ENCODE data around the gene HSD17B1.
A peak's percentile ranks its signal among the peaks of the same experiment; 100 is the strongest.

Gene HSD17B1

DNA sequence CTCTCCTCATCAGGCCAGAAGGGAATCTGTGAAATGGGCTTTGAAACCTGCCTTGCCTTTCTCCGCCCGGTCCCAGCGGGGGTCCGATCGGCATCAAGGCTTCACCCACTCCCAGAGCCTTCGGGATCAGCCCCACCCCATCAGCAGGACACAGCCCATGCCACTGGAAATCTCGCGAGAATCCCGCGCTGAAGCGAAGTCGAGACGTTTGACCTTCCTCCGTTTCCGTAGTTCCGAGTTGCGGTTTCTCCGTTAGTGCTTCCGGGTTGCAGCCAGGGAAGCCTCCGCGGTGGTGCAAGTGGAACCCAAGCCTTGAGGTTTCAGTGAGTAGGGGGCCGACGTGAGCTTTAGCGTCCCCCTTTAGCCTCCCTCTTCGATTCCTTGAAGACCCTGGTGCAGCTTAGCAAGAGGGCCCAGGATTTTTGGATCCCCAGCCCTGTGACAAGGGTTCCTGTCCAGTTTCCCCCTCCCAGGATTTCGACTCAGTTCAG lies 9.2 kb downstream of the HSD17B1 start, which contains the start of gene COASY:
COASY (plus strand) TSS at position 252 of the 491 bp plus-strand sequence. CDS start 475 bp downstream, outside the sequence.
- WGBS, 2 experiments (ENCODE audit: insufficient coverage in 2 of 2) = 0 to 1% methylated on average over 26 of the region's 26 CpGs

DNA sequence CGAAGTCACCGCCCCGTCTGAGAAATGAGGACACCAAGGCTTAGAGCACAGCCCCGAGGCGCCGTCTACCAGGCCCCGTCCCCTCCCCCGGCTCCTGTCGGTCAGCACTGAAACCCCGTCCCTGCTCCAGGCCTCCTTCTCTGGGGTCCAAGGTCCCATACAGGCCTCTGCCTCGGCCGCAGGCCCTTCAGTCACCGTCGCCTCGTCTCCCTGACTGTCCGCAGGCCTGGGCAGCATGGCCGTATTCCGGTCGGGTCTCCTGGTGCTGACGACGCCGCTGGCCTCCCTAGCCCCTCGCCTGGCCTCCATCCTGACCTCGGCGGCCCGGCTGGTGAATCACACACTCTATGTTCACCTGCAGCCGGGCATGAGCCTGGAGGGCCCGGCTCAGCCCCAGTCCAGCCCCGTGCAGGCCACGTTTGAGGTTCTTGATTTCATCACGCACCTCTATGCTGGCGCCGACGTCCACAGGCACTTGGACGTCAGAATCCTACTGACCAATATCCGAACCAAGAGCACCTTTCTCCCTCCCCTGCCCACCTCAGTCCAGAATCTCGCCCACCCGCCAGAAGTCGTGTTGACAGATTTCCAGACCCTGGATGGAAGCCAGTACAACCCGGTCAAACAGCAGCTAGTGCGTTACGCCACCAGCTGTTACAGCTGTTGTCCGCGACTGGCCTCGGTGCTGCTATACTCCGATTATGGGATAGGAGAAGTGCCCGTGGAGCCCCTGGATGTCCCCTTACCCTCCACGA lies 9.8 kb downstream of the HSD17B1 start:
- peak overlapping the region; percentile 71 for H3K27ac ChIP-seq (ENCODE audit: low read depth, low read length, severe bottlenecking)
- peak overlapping the region; percentile 87 for H3K4me3 ChIP-seq (ENCODE audit: extremely low read depth, insufficient read depth, low read length, poor library complexity, severe bottlenecking)
- 24 to 26% methylated on average over 44 to 48 of the region's 48 CpGs for WGBS, 2 experiments (ENCODE audit: insufficient coverage in 2 of 2)
- H3K9me3 ChIP-seq (ENCODE audit: control insufficient read depth, low read length) = no peaks in the 10 kb centered on the region
- peaks cover 19% of the 10 kb centered on the region for H3K4me1 ChIP-seq (ENCODE audit: control insufficient read depth, insufficient read depth, low read length, poor library complexity, severe bottlenecking)
- peaks cover 33% of the 10 kb centered on the region for H3K36me3 ChIP-seq (ENCODE audit: control insufficient read depth, insufficient read depth, low read length)

More for the DNA sequence above, 9.2 kb downstream of the HSD17B1 start, which contains the start of gene COASY:
- Histone ChIP-seq H3K27ac (ENCODE audit: low read depth, low read length, severe bottlenecking) (peak within 1 kb of the TSS; percentile 71), H3K9me3 (ENCODE audit: control insufficient read depth, low read length) (no peaks in the 10 kb centered on the region), H3K4me1 (ENCODE audit: control insufficient read depth, insufficient read depth, low read length, poor library complexity, severe bottlenecking) (peaks cover 19% of the 10 kb centered on the region), H3K36me3 (ENCODE audit: control insufficient read depth, insufficient read depth, low read length) (peaks cover 33% of the 10 kb centered on the region), H3K4me3 (ENCODE audit: extremely low read depth, insufficient read depth, low read length, poor library complexity, severe bottlenecking) (peak within 1 kb of the TSS; percentile 87)

GRCh38 chr17:42563143-42563509 lies 10.4 kb downstream of the HSD17B1 start:
- H3K4me1 ChIP-seq (ENCODE audit: control insufficient read depth, insufficient read depth, low read length, poor library complexity, severe bottlenecking) = peaks cover 19% of the 10 kb centered on the region
- no peaks in the 10 kb centered on the region for H3K9me3 ChIP-seq (ENCODE audit: control insufficient read depth, low read length)
- no peak overlapping the region for H3K27ac ChIP-seq (ENCODE audit: low read depth, low read length, severe bottlenecking)
- WGBS, 2 experiments (ENCODE audit: insufficient coverage in 2 of 2) = 89 to 94% methylated on average over 11 to 13 of the region's 14 CpGs
- peaks cover 33% of the 10 kb centered on the region for H3K36me3 ChIP-seq (ENCODE audit: control insufficient read depth, insufficient read depth, low read length)
- peak overlapping the region; percentile 87 for H3K4me3 ChIP-seq (ENCODE audit: extremely low read depth, insufficient read depth, low read length, poor library complexity, severe bottlenecking)

GRCh38 chr17:42563543-42563942 lies 10.8 kb downstream of the HSD17B1 start:
- H3K9me3 ChIP-seq (ENCODE audit: control insufficient read depth, low read length) = no peaks in the 10 kb centered on the region
- no peak overlapping the region for H3K27ac ChIP-seq (ENCODE audit: low read depth, low read length, severe bottlenecking)
- H3K4me1 ChIP-seq (ENCODE audit: control insufficient read depth, insufficient read depth, low read length, poor library complexity, severe bottlenecking) = peaks cover 19% of the 10 kb centered on the region
- 86 to 100% methylated on average over 1 of the region's 1 CpG for WGBS, 2 experiments (ENCODE audit: insufficient coverage in 2 of 2)
- peaks cover 37% of the 10 kb centered on the region for H3K36me3 ChIP-seq (ENCODE audit: control insufficient read depth, insufficient read depth, low read length)
- H3K4me3 ChIP-seq (ENCODE audit: extremely low read depth, insufficient read depth, low read length, poor library complexity, severe bottlenecking) = peak overlapping the region; percentile 87

DNA sequence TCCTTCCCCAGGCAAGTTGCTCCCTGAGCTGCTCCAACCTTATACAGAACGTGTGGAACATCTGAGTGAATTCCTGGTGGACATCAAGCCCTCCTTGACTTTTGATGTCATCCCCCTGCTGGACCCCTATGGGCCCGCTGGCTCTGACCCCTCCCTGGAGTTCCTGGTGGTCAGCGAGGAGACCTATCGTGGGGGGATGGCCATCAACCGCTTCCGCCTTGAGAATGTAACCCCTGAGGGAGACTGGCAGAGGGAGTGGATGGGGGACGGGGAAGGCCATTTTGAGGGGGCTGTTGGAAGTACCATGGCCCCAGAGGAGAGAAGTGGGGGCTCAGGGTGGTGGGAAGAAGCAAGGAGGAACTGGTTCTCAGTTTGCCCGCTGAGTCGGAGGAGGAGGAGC lies 11.2 kb downstream of the HSD17B1 start:
- H3K27ac ChIP-seq (ENCODE audit: low read depth, low read length, severe bottlenecking) = no peak overlapping the region
- 88 to 98% methylated on average over 5 to 7 of the region's 9 CpGs for WGBS, 2 experiments (ENCODE audit: insufficient coverage in 2 of 2)
- no peaks in the 10 kb centered on the region for H3K9me3 ChIP-seq (ENCODE audit: control insufficient read depth, low read length)
- peaks cover 19% of the 10 kb centered on the region for H3K4me1 ChIP-seq (ENCODE audit: control insufficient read depth, insufficient read depth, low read length, poor library complexity, severe bottlenecking)
- no peak overlapping the region for H3K4me3 ChIP-seq (ENCODE audit: extremely low read depth, insufficient read depth, low read length, poor library complexity, severe bottlenecking)
- peaks cover 41% of the 10 kb centered on the region for H3K36me3 ChIP-seq (ENCODE audit: control insufficient read depth, insufficient read depth, low read length)

DNA sequence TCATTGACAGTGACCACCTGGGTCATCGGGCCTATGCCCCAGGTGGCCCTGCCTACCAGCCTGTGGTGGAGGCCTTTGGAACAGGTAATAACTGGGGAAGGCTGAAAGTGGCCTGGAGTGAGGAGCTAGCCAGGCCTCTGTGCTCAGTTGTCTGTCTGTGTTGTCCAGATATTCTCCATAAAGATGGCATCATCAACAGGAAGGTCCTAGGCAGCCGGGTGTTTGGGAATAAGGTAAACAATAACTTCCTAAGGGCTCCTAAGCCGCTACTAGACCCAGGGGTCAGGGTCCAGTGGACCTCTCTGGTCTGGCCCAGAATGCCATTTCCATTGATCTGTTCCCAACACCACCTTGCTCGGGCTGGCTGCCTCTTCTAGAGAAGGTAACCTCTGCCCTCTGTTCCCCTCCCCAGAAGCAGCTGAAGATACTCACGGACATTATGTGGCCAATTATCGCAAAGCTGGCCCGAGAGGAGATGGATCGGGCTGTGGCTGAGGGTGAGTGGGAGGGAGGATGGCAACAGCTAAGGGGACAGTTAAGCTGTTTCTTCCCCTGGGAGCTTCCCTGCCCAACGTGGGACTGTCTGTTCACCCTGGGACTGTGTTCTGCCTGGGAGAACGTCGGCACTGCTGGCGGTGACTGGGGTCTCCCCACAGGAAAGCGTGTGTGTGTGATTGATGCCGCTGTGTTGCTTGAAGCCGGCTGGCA lies 12.2 kb downstream of the HSD17B1 start:
- no peaks in the 10 kb centered on the region for H3K9me3 ChIP-seq (ENCODE audit: control insufficient read depth, low read length)
- peaks cover 51% of the 10 kb centered on the region for H3K36me3 ChIP-seq (ENCODE audit: control insufficient read depth, insufficient read depth, low read length)
- no peak overlapping the region for H3K4me3 ChIP-seq (ENCODE audit: extremely low read depth, insufficient read depth, low read length, poor library complexity, severe bottlenecking)
- peaks cover 19% of the 10 kb centered on the region for H3K4me1 ChIP-seq (ENCODE audit: control insufficient read depth, insufficient read depth, low read length, poor library complexity, severe bottlenecking)
- H3K27ac ChIP-seq (ENCODE audit: low read depth, low read length, severe bottlenecking) = no peak overlapping the region
- 96 to 99% methylated on average over 9 to 14 of the region's 15 CpGs for WGBS, 2 experiments (ENCODE audit: insufficient coverage in 2 of 2)

- no peak overlapping the region for H3K27ac ChIP-seq (ENCODE audit: low read depth, low read length, severe bottlenecking)
- H3K4me1 ChIP-seq (ENCODE audit: control insufficient read depth, insufficient read depth, low read length, poor library complexity, severe bottlenecking) = peaks cover 19% of the 10 kb centered on the region
- peaks cover 58% of the 10 kb centered on the region for H3K36me3 ChIP-seq (ENCODE audit: control insufficient read depth, insufficient read depth, low read length)
- 91 to 98% methylated on average over 12 of the region's 16 CpGs for WGBS, 2 experiments (ENCODE audit: insufficient coverage in 2 of 2)
- H3K9me3 ChIP-seq (ENCODE audit: control insufficient read depth, low read length) = no peaks in the 10 kb centered on the region
- H3K4me3 ChIP-seq (ENCODE audit: extremely low read depth, insufficient read depth, low read length, poor library complexity, severe bottlenecking) = no peak overlapping the region
Measured at GRCh38 chr17:42565523-42566214, 12.9 kb downstream of the HSD17B1 start.

GRCh38 chr17:42566215-42566882 lies 13.6 kb downstream of the HSD17B1 start:
- Histone ChIP-seq H3K27ac (ENCODE audit: low read depth, low read length, severe bottlenecking) (peak overlapping the region; percentile 69), H3K4me1 (ENCODE audit: control insufficient read depth, insufficient read depth, low read length, poor library complexity, severe bottlenecking) (peaks cover 19% of the 10 kb centered on the region), H3K4me3 (ENCODE audit: extremely low read depth, insufficient read depth, low read length, poor library complexity, severe bottlenecking) (peak overlapping the region; percentile 83), H3K9me3 (ENCODE audit: control insufficient read depth, low read length) (no peaks in the 10 kb centered on the region), H3K36me3 (ENCODE audit: control insufficient read depth, insufficient read depth, low read length) (peaks cover 64% of the 10 kb centered on the region)
- 56 to 67% methylated on average over 19 to 27 of the region's 28 CpGs for WGBS, 2 experiments (ENCODE audit: insufficient coverage in 2 of 2)

- H3K27ac ChIP-seq (ENCODE audit: low read depth, low read length, severe bottlenecking) = peak within 1 kb of the TSS; percentile 69
- peaks cover 71% of the 10 kb centered on the region for H3K36me3 ChIP-seq (ENCODE audit: control insufficient read depth, insufficient read depth, low read length)
- WGBS, 2 experiments (ENCODE audit: insufficient coverage in 2 of 2) = 1 to 2% methylated on average over 40 to 60 of the region's 72 CpGs
- no peaks in the 10 kb centered on the region for H3K9me3 ChIP-seq (ENCODE audit: control insufficient read depth, low read length)
- peaks cover 21% of the 10 kb centered on the region for H3K4me1 ChIP-seq (ENCODE audit: control insufficient read depth, insufficient read depth, low read length, poor library complexity, severe bottlenecking)
- H3K4me3 ChIP-seq (ENCODE audit: extremely low read depth, insufficient read depth, low read length, poor library complexity, severe bottlenecking) = peak within 1 kb of the TSS; percentile 83
Measured at GRCh38 chr17:42566883-42567573, 14.3 kb downstream of the HSD17B1 start, which contains the start of gene MLX. Gene MLX (plus strand): TSS chr17:42567100. CDS start chr17:42567125, 25 bp downstream.

Measured in mesodermal cell (in vitro differentiated cells).